Type B pancreatic cell (in vitro differentiated cells): ENCODE data around the gene MID1. TPM values are rescaled to one million over a fixed set of nuclear protein-coding genes. Genes with fewer than 3 reads are reported as not detected.

ENCODE experiments used
- DNase-seq: peaks from one replicate; pipeline ENCODE4 v3.0.0; 2021; ENCODE audit warnings: mixed read lengths; ENCODE audit not compliant: unreplicated experiment; ENCODE audit errors: extremely low spot score
- H3K27ac Mint-ChIP-seq: 2 replicates; pipeline ENCODE4 v1.8.0; 2021; ENCODE audit warnings: mild to moderate bottlenecking, mixed read lengths
- H3K27me3 Mint-ChIP-seq: 2 replicates; pipeline ENCODE4 v1.8.0; 2021; ENCODE audit warnings: mixed read lengths
- H3K36me3 Mint-ChIP-seq: 2 replicates; pipeline ENCODE4 v1.8.0; 2021; ENCODE audit warnings: mixed read lengths
- H3K4me1 Mint-ChIP-seq: one replicate; pipeline ENCODE4 v1.8.0; 2021; ENCODE audit warnings: mixed read lengths; ENCODE audit not compliant: unreplicated experiment
- H3K4me3 Mint-ChIP-seq: 2 replicates; pipeline ENCODE4 v1.8.0; 2021; ENCODE audit warnings: mild to moderate bottlenecking, mixed read lengths
- H3K9me3 Mint-ChIP-seq: 2 replicates; pipeline ENCODE4 v1.8.0; 2021; ENCODE audit warnings: mixed read lengths
- total RNA-seq: library from RNA; stranded (reverse); gene quantifications from 2 replicates; pipeline ENCODE4 v1.2.1, GENCODE V29; 2021; ENCODE audit warnings: low replicate concordance
- TF ChIP-seq, protein P1 (sequence below): fragments of 200-600 bp; sonication (generic); conservative IDR thresholded peaks from 2 replicates; pipeline ENCODE4 v1.5.0; 2021; ENCODE audit warnings: antibody characterized with exemption, mild to moderate bottlenecking

MID1 gene
- total RNA-seq, 1 donor from 2014 or later = 52.7 TPM

DNA sequence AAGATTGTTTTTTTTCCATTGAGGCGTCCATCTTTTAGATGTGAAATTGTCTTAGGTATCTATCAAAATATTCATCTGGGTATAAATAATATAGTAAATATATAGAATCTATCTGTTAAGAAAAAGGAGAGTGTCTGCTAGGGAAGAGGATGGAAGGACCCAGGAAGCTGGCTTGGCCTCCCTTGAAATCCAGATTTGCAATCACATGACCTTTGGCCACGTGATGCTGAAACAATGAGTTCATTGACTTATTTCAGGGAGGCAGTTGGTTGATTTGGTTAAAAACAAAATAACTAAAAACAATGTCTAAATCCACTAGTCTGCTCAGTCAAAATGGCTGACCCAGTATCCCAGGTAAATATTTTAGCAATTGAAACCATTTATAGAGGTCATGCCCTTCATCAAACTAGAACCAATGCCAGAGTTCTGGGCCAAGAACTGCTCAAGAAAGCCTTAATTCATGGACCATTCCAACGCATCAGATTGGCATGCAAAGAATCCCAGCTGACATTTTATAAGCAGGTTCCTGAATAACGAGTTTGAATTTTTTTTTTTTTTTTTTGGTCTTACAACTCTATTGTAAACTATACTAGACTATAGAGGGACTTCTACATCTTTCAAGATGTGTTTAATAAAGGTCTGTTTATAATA, 172.7 kb downstream of the MID1 start:
- no peaks in the 10 kb centered on the region for H3K4me1 Mint-ChIP-seq
- H3K4me3 Mint-ChIP-seq = no peak overlapping the region
- TF ChIP-seq, protein P1, sequence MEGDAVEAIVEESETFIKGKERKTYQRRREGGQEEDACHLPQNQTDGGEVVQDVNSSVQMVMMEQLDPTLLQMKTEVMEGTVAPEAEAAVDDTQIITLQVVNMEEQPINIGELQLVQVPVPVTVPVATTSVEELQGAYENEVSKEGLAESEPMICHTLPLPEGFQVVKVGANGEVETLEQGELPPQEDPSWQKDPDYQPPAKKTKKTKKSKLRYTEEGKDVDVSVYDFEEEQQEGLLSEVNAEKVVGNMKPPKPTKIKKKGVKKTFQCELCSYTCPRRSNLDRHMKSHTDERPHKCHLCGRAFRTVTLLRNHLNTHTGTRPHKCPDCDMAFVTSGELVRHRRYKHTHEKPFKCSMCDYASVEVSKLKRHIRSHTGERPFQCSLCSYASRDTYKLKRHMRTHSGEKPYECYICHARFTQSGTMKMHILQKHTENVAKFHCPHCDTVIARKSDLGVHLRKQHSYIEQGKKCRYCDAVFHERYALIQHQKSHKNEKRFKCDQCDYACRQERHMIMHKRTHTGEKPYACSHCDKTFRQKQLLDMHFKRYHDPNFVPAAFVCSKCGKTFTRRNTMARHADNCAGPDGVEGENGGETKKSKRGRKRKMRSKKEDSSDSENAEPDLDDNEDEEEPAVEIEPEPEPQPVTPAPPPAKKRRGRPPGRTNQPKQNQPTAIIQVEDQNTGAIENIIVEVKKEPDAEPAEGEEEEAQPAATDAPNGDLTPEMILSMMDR = no peak
- no peaks in the 10 kb centered on the region for H3K27me3 Mint-ChIP-seq
- H3K36me3 Mint-ChIP-seq = peaks cover 22% of the 10 kb centered on the region
- H3K27ac Mint-ChIP-seq = no peak overlapping the region
- no peaks in the 10 kb centered on the region for H3K9me3 Mint-ChIP-seq
- no peak for DNase-seq

DNA sequence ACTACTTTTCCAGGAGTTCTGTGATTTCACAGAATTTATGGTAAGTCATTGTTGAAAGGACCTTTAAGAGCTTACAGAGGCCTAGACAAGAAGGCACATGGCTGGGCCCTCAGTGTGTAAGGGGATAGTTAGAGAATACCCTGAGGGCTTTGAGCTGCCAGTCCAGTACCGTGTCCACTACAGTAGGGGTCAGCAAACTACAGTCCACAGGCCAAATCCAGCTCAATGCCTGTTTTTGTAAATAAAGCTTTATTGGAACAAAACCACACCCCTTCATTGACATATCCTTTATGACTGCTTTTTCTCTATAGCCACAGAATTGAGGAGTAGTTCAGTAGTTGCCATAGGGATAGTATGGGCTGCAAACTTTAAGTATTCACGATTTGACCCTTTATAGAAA, 176.2 kb downstream of the MID1 start:
- H3K27ac Mint-ChIP-seq = no peak overlapping the region
- no peak for DNase-seq
- peaks cover 9% of the 10 kb centered on the region for H3K36me3 Mint-ChIP-seq
- TF ChIP-seq, protein P1 = no peak
- H3K4me1 Mint-ChIP-seq = no peaks in the 10 kb centered on the region
- H3K4me3 Mint-ChIP-seq = no peak overlapping the region
- no peaks in the 10 kb centered on the region for H3K27me3 Mint-ChIP-seq
- peaks cover 4% of the 10 kb centered on the region for H3K9me3 Mint-ChIP-seq

DNA sequence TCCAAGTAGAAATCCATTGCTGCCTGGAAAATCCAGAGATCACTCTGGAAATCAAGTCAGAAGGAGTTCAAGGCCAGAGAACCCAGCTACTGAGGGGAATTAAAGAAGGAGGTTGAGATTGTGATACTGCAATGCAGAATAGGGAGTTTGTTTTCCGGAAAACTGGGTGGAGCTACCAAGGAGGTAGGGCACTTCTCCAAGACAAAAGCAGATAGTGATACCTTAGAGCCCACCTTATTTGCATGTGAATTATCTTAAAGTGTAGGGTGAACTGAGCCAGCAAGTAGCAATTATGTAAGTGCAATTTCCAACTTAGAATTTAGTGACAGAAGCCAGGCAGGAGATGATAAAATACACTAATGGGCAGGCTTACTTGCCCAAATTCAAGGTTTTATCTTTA, 178.9 kb downstream of the MID1 start:
- DNase-seq = no peak
- H3K36me3 Mint-ChIP-seq = peaks cover 5% of the 10 kb centered on the region
- H3K9me3 Mint-ChIP-seq = peaks cover 4% of the 10 kb centered on the region
- no peak overlapping the region for H3K27ac Mint-ChIP-seq
- no peaks in the 10 kb centered on the region for H3K27me3 Mint-ChIP-seq
- H3K4me3 Mint-ChIP-seq = no peak overlapping the region
- no peaks in the 10 kb centered on the region for H3K4me1 Mint-ChIP-seq
- TF ChIP-seq, protein P1 = no peak

DNA sequence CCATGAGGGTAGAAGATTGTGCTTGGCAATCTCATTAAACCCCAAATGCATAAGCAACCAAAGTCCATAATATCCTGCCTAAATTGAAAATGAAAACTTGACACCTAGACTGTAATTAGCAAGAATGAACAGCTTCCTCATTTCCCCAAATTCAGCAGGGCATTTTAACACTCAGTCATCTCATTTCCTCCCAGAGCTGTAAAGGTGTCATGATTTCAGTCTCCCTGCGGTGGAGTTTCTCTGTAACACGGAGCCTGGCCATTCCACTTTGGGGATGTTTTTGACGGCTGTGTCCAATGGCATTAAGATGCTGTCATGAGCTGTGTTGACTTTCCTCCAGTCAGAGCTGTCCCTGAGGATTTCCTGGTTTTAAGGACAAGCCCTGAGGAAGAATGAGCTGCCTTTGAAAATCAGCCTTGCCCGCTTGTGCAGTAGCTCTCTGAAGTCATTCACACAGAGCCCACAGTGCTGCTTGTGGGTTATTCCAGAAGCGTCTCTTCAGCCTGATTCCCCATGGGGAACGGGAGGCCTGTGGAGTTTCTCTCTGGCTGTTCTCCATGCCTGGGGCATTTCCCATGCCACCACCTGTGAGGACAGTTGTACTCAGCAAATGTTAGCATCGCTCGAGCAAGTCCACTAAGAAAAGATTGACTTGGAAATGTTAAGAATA, 187.0 kb downstream of the MID1 start:
- H3K27me3 Mint-ChIP-seq = no peaks in the 10 kb centered on the region
- H3K9me3 Mint-ChIP-seq = peaks cover 6% of the 10 kb centered on the region
- no peaks in the 10 kb centered on the region for H3K36me3 Mint-ChIP-seq
- DNase-seq = no peak
- no peak overlapping the region for H3K4me3 Mint-ChIP-seq
- no peaks in the 10 kb centered on the region for H3K4me1 Mint-ChIP-seq
- TF ChIP-seq, protein P1 = no peak
- no peak overlapping the region for H3K27ac Mint-ChIP-seq

DNA sequence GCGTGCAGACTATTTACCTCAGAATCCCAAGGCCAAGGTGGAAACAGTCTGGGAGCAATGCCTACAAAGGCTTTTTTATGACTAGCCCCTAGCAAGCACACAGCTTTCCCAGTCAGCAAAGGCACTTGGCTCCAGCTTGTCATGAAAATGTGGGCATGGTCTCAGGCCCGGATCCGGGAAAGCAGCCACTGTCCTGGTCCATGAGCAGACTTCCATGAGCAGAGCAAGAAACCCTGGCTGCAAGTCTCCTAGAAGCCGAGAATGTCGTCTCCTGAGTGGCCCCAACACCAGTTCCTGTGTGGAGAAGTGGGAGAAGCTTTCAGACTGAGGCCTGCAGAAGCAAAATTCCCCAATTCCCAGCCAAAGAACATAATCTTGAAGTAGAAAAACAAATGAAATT, 190.5 kb downstream of the MID1 start:
- Mint-ChIP-seq H3K36me3 (no peaks in the 10 kb centered on the region), H3K27me3 (no peaks in the 10 kb centered on the region), H3K27ac (no peak overlapping the region), H3K9me3 (peaks cover 3% of the 10 kb centered on the region), H3K4me1 (no peaks in the 10 kb centered on the region), H3K4me3 (no peak overlapping the region)
- no peak for DNase-seq
- TF ChIP-seq, protein P1 = no peak
